GM12878 (cell line): ENCODE data around the gene CARD16.

ENCODE experiments used
- CBX5 ChIP-seq: sonication (generic); IDR thresholded peaks from 2 replicates; pipeline ENCODE4 v1.6.1; 2016; ENCODE audit warnings: low read depth, moderate library complexity, mild to moderate bottlenecking, inconsistent platforms
- CHD2 ChIP-seq: IDR thresholded peaks from 2 replicates; pipeline ENCODE4 v1.6.1; 2011; ENCODE audit warnings: low read depth, low read length, improper control_type of control experiment, borderline replicate concordance
- KDM1A ChIP-seq: fragments of 200-600 bp; sonication (generic); IDR thresholded peaks from 2 replicates; pipeline ENCODE4 v1.6.1; 2016; ENCODE audit warnings: borderline replicate concordance
- POLR2AphosphoS2 ChIP-seq: IDR thresholded peaks from 2 replicates; pipeline ENCODE4 v1.6.1; 2011; ENCODE audit warnings: low read depth, mild to moderate bottlenecking, low read length, improper control_type of control experiment, moderate library complexity
- POLR2AphosphoS5 ChIP-seq: IDR thresholded peaks from 2 replicates; pipeline ENCODE4 v1.6.1; 2011; ENCODE audit warnings: mild to moderate bottlenecking, low read length, inconsistent platforms
- SMARCA5 ChIP-seq: fragments of 450-650 bp; IDR thresholded peaks from 2 replicates; pipeline ENCODE4 v1.6.1; 2017; ENCODE audit warnings: mild to moderate bottlenecking
- SP1 ChIP-seq: IDR thresholded peaks from one replicate; pipeline ENCODE4 v1.6.1; 2011; ENCODE audit warnings: low read depth, low read length
- ZNF217 ChIP-seq: fragments of 450-650 bp; IDR thresholded peaks from 2 replicates; pipeline ENCODE4 v1.6.1; 2017; ENCODE audit warnings: antibody characterized with exemption, mild to moderate bottlenecking
- TF ChIP-seq, protein P1 (sequence below): fragments of 450-650 bp; IDR thresholded peaks from 2 replicates; pipeline ENCODE4 v1.6.1; 2014; ENCODE audit warnings: mild to moderate bottlenecking
- TF ChIP-seq, protein P2 (sequence below): IDR thresholded peaks from 2 replicates; pipeline ENCODE4 v1.6.1; 2012; ENCODE audit warnings: low read depth, low read length, improper control_type of control experiment
- TF ChIP-seq, protein P3 (sequence below), 3 experiments: IDR thresholded peaks in 2 of 3; conservative IDR thresholded peaks in 1 of 3; 2 replicates each; pipeline ENCODE4 v1.5.1; 2011; ENCODE audit warnings: low read depth in 3 of 3, low read length in 3 of 3, mild to moderate bottlenecking in 3 of 3, control low read depth in 2 of 3, moderate library complexity in 2 of 3, inconsistent platforms in 1 of 3, mixed read lengths in 1 of 3; ENCODE audit not compliant: control insufficient read depth in 2 of 3, insufficient read depth in 1 of 3; ENCODE audit errors: extremely low read depth in 1 of 3
- TF ChIP-seq, protein P4 (sequence below): fragments of 450-650 bp; formaldehyde crosslinking; IDR thresholded peaks from 2 replicates; pipeline ENCODE4 v1.4.0; 2020; ENCODE audit warnings: mild to moderate bottlenecking, moderate library complexity
- TF ChIP-seq, protein P5 (sequence below): IDR thresholded peaks from 2 replicates; pipeline ENCODE4 v1.6.1; 2011; ENCODE audit warnings: low read depth, mild to moderate bottlenecking, low read length, moderate library complexity, borderline replicate concordance; ENCODE audit errors: extremely low read depth

DNA sequence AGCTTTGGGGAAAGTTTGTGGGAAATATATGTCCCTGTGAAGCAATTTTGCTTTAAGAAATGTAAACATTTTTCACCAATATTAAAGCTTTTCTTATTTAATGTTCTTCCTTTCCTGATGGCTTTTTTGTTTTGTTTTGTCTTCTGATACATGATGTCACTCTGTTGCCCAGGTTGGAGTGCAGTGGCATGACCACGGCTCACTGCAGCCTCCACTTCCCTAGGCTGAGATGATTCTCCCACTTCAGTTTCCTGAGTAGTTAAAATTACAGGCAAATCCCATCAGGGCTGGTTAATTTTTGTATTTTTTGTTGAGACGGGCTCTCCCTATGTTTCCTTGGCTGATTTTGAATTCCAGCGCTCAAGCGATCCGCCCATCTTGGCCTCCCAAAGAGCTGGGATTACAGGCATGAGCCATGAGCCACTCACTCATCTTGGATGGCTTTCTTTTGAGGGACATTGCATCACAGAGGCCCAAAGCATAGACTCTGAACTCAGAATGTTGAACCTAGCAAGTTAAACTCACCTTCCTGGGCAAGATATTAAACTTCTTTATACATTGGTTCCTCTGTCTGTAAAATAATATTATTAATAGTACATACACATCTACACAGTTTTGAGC is 651 bp upstream of the CARD16 start:
- TF ChIP-seq ZNF217 (no peak), POLR2AphosphoS5 (no peak), CHD2 (no peak), POLR2AphosphoS2 (no peak), KDM1A (no peak), SP1 (no peak), CBX5 (no peak), SMARCA5 (no peak)
- TF ChIP-seq, protein P1, sequence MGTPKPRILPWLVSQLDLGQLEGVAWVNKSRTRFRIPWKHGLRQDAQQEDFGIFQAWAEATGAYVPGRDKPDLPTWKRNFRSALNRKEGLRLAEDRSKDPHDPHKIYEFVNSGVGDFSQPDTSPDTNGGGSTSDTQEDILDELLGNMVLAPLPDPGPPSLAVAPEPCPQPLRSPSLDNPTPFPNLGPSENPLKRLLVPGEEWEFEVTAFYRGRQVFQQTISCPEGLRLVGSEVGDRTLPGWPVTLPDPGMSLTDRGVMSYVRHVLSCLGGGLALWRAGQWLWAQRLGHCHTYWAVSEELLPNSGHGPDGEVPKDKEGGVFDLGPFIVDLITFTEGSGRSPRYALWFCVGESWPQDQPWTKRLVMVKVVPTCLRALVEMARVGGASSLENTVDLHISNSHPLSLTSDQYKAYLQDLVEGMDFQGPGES: no peak
- TF ChIP-seq, protein P2, sequence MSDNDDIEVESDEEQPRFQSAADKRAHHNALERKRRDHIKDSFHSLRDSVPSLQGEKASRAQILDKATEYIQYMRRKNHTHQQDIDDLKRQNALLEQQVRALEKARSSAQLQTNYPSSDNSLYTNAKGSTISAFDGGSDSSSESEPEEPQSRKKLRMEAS: no peak
- TF ChIP-seq, protein P3, sequence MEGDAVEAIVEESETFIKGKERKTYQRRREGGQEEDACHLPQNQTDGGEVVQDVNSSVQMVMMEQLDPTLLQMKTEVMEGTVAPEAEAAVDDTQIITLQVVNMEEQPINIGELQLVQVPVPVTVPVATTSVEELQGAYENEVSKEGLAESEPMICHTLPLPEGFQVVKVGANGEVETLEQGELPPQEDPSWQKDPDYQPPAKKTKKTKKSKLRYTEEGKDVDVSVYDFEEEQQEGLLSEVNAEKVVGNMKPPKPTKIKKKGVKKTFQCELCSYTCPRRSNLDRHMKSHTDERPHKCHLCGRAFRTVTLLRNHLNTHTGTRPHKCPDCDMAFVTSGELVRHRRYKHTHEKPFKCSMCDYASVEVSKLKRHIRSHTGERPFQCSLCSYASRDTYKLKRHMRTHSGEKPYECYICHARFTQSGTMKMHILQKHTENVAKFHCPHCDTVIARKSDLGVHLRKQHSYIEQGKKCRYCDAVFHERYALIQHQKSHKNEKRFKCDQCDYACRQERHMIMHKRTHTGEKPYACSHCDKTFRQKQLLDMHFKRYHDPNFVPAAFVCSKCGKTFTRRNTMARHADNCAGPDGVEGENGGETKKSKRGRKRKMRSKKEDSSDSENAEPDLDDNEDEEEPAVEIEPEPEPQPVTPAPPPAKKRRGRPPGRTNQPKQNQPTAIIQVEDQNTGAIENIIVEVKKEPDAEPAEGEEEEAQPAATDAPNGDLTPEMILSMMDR (IDR thresholded peaks at IDR 0.05 in 2 of 3, conservative IDR thresholded peaks at IDR 0.05 in 1 of 3; ENCODE audit: control insufficient read depth in 2 of 3, extremely low read depth in 1 of 3, insufficient read depth in 1 of 3, low read depth in 3 of 3, low read length in 3 of 3): no peak
- TF ChIP-seq, protein P4, sequence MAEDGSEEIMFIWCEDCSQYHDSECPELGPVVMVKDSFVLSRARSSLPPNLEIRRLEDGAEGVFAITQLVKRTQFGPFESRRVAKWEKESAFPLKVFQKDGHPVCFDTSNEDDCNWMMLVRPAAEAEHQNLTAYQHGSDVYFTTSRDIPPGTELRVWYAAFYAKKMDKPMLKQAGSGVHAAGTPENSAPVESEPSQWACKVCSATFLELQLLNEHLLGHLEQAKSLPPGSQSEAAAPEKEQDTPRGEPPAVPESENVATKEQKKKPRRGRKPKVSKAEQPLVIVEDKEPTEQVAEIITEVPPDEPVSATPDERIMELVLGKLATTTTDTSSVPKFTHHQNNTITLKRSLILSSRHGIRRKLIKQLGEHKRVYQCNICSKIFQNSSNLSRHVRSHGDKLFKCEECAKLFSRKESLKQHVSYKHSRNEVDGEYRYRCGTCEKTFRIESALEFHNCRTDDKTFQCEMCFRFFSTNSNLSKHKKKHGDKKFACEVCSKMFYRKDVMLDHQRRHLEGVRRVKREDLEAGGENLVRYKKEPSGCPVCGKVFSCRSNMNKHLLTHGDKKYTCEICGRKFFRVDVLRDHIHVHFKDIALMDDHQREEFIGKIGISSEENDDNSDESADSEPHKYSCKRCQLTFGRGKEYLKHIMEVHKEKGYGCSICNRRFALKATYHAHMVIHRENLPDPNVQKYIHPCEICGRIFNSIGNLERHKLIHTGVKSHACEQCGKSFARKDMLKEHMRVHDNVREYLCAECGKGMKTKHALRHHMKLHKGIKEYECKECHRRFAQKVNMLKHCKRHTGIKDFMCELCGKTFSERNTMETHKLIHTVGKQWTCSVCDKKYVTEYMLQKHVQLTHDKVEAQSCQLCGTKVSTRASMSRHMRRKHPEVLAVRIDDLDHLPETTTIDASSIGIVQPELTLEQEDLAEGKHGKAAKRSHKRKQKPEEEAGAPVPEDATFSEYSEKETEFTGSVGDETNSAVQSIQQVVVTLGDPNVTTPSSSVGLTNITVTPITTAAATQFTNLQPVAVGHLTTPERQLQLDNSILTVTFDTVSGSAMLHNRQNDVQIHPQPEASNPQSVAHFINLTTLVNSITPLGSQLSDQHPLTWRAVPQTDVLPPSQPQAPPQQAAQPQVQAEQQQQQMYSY (CRISPR knock-in tag): no peak
- TF ChIP-seq, protein P5, sequence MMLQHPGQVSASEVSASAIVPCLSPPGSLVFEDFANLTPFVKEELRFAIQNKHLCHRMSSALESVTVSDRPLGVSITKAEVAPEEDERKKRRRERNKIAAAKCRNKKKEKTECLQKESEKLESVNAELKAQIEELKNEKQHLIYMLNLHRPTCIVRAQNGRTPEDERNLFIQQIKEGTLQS: no peak
